Esophagus squamous epithelium (tissue), 4 donors: ENCODE measurements around the gene DRD4.

Experiments
- CTCF ChIP-seq, 6 experiments: fragments of 450-650 bp in 4 of 6; fragments of 200-600 bp in 2 of 6; sonication (generic) in 2 of 6; IDR thresholded peaks; one replicate each; pipeline ENCODE4 v1.5.1; 2016 to 2019; ENCODE audit warnings: antibody characterized with exemption in 6 of 6, mild to moderate bottlenecking in 4 of 6, moderate library complexity in 4 of 6
- POLR2A ChIP-seq, 4 donors: fragments of 450-650 bp; IDR thresholded peaks; one replicate each; pipeline ENCODE4 v1.6.1; 2017; ENCODE audit warnings: antibody characterized with exemption in 4 of 4, mild to moderate bottlenecking in 4 of 4, moderate library complexity in 3 of 4

- no peak for TF ChIP-seq CTCF (IDR thresholded peaks at IDR 0.05)
- TF ChIP-seq POLR2A (IDR thresholded peaks at IDR 0.05) = no peak
These were observed 38.9 kb upstream of the DRD4 start for GRCh38 chr11:598005-598680.
